Type B pancreatic cell (in vitro differentiated cells): ENCODE measurements around the gene OSBP2. TPM values are rescaled to one million over a fixed set of nuclear protein-coding genes. Genes with fewer than 3 reads are reported as not detected.

Source experiments
- DNase-seq: peaks from one replicate; pipeline ENCODE4 v3.0.0; 2021; ENCODE audit warnings: mixed read lengths; ENCODE audit not compliant: unreplicated experiment; ENCODE audit errors: extremely low spot score
- H3K27ac Mint-ChIP-seq: 2 replicates; pipeline ENCODE4 v1.8.0; 2021; ENCODE audit warnings: mild to moderate bottlenecking, mixed read lengths
- H3K27me3 Mint-ChIP-seq: 2 replicates; pipeline ENCODE4 v1.8.0; 2021; ENCODE audit warnings: mixed read lengths
- H3K36me3 Mint-ChIP-seq: 2 replicates; pipeline ENCODE4 v1.8.0; 2021; ENCODE audit warnings: mixed read lengths
- H3K4me1 Mint-ChIP-seq: one replicate; pipeline ENCODE4 v1.8.0; 2021; ENCODE audit warnings: mixed read lengths; ENCODE audit not compliant: unreplicated experiment
- H3K4me3 Mint-ChIP-seq: 2 replicates; pipeline ENCODE4 v1.8.0; 2021; ENCODE audit warnings: mild to moderate bottlenecking, mixed read lengths
- H3K9me3 Mint-ChIP-seq: 2 replicates; pipeline ENCODE4 v1.8.0; 2021; ENCODE audit warnings: mixed read lengths
- total RNA-seq: library from RNA; stranded (reverse); gene quantifications from 2 replicates; pipeline ENCODE4 v1.2.1, GENCODE V29; 2021; ENCODE audit warnings: low replicate concordance
- TF ChIP-seq, protein P1 (sequence below): fragments of 200-600 bp; sonication (generic); conservative IDR thresholded peaks from 2 replicates; pipeline ENCODE4 v1.5.0; 2021; ENCODE audit warnings: antibody characterized with exemption, mild to moderate bottlenecking

OSBP2 gene
- total RNA-seq, 1 donor from 2014 or later = 8.1 TPM

DNA sequence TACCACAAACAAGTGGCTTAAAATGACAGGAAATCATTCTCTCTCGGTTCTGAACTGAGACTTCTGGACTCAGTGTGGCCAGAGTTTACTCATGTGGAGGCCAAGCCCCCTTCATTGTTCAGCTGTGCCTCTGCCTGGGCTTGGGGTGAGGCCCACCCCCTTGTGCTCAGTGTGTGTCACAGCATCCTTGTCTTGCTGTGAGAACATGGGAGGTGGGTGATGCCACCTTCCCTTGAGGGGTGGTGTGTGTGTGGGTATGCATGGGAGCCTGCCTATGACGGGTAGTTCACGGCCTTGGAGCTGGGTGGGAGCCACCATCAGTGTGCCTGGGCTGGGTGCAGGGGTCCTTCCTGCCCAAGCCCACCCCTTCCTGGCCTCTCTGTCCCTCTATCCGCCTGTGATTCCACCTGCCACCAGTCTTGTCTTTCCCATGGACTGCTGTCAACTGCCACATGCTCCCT is 172.2 kb downstream of the OSBP2 start:
- no peak overlapping the region for H3K4me3 Mint-ChIP-seq
- no peaks in the 10 kb centered on the region for H3K9me3 Mint-ChIP-seq
- no peaks in the 10 kb centered on the region for H3K4me1 Mint-ChIP-seq
- H3K27ac Mint-ChIP-seq = no peak overlapping the region
- no peak for DNase-seq
- no peaks in the 10 kb centered on the region for H3K36me3 Mint-ChIP-seq
- TF ChIP-seq, protein P1, sequence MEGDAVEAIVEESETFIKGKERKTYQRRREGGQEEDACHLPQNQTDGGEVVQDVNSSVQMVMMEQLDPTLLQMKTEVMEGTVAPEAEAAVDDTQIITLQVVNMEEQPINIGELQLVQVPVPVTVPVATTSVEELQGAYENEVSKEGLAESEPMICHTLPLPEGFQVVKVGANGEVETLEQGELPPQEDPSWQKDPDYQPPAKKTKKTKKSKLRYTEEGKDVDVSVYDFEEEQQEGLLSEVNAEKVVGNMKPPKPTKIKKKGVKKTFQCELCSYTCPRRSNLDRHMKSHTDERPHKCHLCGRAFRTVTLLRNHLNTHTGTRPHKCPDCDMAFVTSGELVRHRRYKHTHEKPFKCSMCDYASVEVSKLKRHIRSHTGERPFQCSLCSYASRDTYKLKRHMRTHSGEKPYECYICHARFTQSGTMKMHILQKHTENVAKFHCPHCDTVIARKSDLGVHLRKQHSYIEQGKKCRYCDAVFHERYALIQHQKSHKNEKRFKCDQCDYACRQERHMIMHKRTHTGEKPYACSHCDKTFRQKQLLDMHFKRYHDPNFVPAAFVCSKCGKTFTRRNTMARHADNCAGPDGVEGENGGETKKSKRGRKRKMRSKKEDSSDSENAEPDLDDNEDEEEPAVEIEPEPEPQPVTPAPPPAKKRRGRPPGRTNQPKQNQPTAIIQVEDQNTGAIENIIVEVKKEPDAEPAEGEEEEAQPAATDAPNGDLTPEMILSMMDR = no peak
- no peaks in the 10 kb centered on the region for H3K27me3 Mint-ChIP-seq

DNA sequence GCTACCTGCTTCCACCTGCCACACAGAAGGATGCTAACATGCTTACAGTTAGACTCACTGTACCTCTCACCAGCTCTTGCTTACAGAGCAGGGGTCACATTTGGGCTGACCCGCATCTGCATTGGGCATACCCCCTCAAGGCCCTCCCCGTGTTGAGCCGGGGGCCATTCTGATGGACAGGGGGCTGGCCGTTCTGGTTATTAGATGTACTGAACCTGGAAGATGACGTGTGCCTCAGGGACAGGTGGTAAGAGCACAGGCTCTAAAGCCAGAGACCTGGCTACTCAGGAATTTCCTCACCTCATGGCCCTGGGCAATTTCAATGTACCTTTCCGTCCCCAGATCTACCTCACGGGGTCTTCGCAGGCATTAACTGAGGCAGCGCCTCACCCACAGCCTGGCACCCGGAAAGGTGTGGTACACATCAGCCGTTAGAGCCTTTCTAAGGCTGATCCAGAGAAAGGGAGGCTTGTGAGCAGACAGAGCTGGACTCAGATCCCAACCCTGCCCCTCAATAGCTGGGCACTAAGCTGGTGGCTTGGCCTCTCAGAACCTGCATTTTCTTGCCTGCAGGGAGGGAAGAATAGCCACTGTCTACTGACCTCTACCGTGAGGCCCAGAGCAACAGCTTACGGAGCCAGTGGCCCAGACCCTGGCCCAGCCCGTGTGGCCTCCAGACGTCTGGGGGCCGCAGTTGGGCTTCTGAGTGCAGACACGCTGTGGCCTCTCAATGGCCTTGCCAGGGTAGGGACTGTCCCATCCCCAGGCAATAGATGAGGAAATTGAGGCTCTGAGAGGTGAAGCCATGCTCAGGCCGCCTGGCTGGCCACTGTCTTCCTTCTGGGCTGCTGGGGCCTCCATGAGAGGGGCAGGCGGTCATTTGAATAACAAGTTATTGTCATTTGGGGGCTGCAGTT is 173.3 kb downstream of the OSBP2 start:
- peaks cover 5% of the 10 kb centered on the region for H3K4me1 Mint-ChIP-seq
- H3K27me3 Mint-ChIP-seq = no peaks in the 10 kb centered on the region
- no peaks in the 10 kb centered on the region for H3K36me3 Mint-ChIP-seq
- TF ChIP-seq, protein P1 = no peak
- H3K4me3 Mint-ChIP-seq = no peak overlapping the region
- no peak overlapping the region for H3K27ac Mint-ChIP-seq
- no peaks in the 10 kb centered on the region for H3K9me3 Mint-ChIP-seq
- DNase-seq = peak; percentile 63

DNA sequence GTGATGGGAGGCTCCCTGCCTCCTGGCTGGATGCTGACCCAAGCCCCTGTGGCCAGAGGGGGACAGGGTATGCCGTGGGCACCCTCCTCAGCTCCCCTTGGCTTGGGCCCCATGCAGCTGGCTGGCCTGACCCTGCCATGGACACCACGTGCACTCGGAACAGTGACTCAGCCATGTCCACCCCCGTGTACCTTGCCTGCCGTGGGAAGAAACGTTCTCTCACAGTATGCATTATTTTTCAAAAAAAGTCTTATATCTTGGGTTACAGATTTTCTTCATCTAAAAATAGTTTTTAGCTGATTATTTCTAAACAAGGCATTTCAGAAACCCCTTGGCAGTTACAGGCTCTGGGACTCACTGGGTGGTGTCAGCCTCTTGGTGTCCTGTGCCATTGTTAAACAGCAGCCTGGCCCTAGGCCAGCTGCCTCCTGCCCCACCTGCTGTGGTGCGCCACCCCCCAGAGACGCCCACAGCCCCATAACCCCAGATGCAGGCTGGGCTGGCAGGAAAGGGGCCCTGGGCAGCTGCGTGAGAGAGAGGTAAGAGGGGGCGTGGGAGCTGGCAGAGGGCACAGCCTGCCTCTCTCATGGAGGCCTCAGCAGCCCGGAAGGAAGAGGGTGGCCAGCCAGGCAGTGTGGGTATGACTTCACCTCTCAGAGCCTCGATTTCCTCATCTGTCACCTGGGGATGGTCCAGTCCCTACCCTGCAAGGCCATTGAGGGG is 174.2 kb downstream of the OSBP2 start:
- Mint-ChIP-seq H3K9me3 (no peaks in the 10 kb centered on the region), H3K27me3 (no peaks in the 10 kb centered on the region), H3K36me3 (no peaks in the 10 kb centered on the region), H3K4me3 (no peak overlapping the region), H3K27ac (no peak overlapping the region), H3K4me1 (peaks cover 5% of the 10 kb centered on the region)
- peak; percentile 64 for DNase-seq
- TF ChIP-seq, protein P1 = no peak

DNA sequence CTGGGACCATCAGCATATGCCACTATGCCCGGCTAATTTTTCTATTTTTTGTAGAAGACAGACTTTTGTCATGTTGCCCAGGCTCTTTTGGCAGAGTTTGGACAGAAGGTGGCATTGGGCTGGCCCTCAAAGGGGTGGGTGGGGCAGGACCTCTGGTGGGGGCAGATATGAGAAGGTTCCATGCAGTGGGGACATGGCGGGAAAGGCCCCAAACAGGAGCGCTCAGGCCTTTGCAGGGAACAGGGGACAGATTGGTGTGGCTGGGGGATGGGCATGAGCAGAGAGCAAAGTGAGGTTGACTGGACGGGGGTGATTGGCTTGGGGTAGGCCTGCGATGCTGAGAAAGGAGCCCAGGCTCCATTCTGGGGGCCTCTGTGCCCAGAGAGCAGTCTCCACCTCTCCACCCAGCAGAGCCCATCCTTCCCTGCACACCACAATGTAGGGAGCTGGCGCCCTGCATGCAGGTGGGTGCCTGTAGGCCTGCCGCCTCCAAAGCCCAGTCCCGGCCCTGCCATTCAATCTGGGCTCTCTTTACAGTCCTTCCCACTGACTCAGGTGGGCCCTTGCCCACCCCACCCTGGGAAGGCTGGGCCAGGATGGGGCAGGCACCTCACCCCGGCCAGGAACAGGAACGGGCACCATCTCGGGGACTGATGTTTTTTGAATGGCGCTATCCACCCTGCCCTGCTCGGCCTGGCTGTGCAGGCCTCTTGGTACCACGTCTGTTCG is 175.2 kb downstream of the OSBP2 start:
- Mint-ChIP-seq H3K4me3 (no peak overlapping the region), H3K27me3 (no peaks in the 10 kb centered on the region), H3K9me3 (no peaks in the 10 kb centered on the region), H3K36me3 (no peaks in the 10 kb centered on the region), H3K4me1 (peaks cover 5% of the 10 kb centered on the region), H3K27ac (no peak overlapping the region)
- TF ChIP-seq, protein P1 = no peak
- DNase-seq = peak; percentile 58
